RWPE1 (cell line): ENCODE data around the gene MARCKSL1.
A peak's percentile ranks its signal among the peaks of the same experiment; 100 is the strongest.

ENCODE experiments used
- CTCF ChIA-PET: fragments of 350-600 bp; sonication (Branson Sonifier 250); formaldehyde crosslinking; extraction: SDS; loops from one replicate; lab custom pipeline; 2021; lab: Yijun Ruan, JAX
- POLR2A ChIA-PET: fragments of 400-600 bp; formaldehyde crosslinking; extraction: SDS; loops from one replicate; lab custom pipeline; 2020; ENCODE audit warnings: antibody characterized with exemption; ENCODE audit not compliant: low non-redundant PET; lab: Yijun Ruan, JAX
- DNase-seq: peaks from one replicate; pipeline ENCODE4 v3.0.0; 2012; ENCODE audit warnings: low spot score
- H3K27ac ChIP-seq: fragments of 450-650 bp; 2 replicates; pipeline ENCODE4 v1.5.1; 2017
- TF ChIP-seq, protein P1 (sequence below): fragments of 450-650 bp; conservative IDR thresholded peaks from 2 replicates; pipeline ENCODE4 v1.5.1; 2017; ENCODE audit warnings: low read depth, mild to moderate bottlenecking

MARCKSL1 gene

DNA sequence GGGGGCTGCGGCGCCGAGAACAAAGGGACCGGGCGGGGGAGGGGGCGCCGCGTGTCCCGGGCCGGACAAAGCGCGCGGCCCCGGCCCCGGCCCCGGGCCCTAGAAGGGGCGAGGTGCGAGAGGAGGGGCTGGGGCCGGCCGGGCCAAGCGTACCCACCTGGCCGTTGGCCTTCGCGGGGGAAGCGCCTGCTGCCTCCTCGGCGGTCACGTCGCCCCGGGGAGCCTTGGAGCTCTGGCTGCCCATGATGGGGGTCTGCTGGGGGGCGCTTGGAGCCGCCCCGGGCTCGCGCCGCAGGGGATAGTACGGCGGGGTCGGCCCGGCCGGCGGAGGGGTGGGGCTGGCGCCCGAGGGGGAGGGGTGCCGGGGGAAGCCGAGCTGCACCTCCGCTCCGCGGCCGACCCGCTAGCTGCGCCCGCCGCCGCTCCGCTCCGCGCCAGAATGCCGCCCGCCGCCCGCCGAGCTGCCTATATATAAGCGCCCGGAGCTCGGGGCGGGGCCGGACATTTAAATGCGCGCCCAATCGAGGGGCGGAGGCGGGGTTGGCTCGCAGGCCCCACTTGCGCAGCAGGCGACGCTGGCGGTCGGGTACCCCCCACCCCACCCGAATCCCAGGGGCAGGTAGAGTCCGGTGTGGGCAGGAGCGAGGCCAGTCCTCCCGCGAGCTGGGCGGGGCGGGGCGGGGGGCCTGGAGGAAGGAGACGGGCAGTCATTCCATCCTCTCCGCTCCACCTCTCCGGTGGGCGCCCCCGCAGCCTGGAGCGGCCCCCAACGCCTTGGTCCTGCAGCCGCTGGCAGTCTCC lies at the start of gene MARCKSL1:
Gene MARCKSL1, minus strand, starts transcription at position 444 of the 801 bp plus-strand sequence. Its CDS starts 200 bp downstream, at position 244.
- no peak within 1 kb of the TSS for H3K27ac ChIP-seq
- ChIA-PET POLR2A (interaction anchor here (0.7 to 1.4 kb wide), 3 partner anchors 10 to 58 kb away, joined by 3 to 7 read pairs (median 3); partner anchors contain the start of gene BSDC1), CTCF (interaction anchor here (0.5 to 1.2 kb wide), 4 partner anchors 10 to 280 kb away, joined by 3 to 7 read pairs (median 4); no protein-coding TSS in a partner anchor)
- peak; percentile 58 for DNase-seq
- TF ChIP-seq, protein P1, sequence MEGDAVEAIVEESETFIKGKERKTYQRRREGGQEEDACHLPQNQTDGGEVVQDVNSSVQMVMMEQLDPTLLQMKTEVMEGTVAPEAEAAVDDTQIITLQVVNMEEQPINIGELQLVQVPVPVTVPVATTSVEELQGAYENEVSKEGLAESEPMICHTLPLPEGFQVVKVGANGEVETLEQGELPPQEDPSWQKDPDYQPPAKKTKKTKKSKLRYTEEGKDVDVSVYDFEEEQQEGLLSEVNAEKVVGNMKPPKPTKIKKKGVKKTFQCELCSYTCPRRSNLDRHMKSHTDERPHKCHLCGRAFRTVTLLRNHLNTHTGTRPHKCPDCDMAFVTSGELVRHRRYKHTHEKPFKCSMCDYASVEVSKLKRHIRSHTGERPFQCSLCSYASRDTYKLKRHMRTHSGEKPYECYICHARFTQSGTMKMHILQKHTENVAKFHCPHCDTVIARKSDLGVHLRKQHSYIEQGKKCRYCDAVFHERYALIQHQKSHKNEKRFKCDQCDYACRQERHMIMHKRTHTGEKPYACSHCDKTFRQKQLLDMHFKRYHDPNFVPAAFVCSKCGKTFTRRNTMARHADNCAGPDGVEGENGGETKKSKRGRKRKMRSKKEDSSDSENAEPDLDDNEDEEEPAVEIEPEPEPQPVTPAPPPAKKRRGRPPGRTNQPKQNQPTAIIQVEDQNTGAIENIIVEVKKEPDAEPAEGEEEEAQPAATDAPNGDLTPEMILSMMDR = no peak

DNA sequence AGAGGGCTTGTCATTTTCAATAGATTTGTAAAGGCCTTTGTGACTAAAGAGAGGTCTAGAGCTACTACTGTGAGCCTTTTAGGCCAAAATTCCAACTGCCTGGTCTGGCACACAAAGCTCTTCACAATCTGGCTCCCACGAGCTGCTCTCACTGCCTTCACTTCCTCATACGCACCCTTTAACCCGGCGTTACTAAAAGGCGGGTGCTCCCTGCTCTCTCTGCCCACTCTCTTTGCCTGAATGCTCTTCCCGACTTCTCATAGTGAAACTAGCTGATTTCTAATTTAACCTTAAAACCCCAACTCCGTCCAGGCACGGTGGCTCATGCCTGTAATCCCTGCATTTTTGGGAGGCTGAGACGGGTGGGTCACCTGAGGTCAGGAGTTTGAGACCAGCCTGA lies 44.0 kb upstream of the MARCKSL1 start:
- TF ChIP-seq, protein P1 = no peak

GRCh38 chr1:32377541-32378220 lies 41.6 kb upstream of the MARCKSL1 start:
- DNase-seq = no peak
- ChIA-PET CTCF (interaction anchor here (1.0 kb wide), 1 partner anchor 9 kb away, joined by 3 read pairs; no protein-coding TSS in a partner anchor), POLR2A (interaction anchor here (0.6 kb wide), 1 partner anchor 23 kb away, joined by 3 read pairs; no protein-coding TSS in a partner anchor)
- TF ChIP-seq, protein P1 = no peak
- no peak overlapping the region for H3K27ac ChIP-seq

More for the DNA sequence above, 44.0 kb upstream of the MARCKSL1 start:
- no peak for DNase-seq
- ChIA-PET POLR2A (no interaction called here), CTCF (no interaction called here)
- no peak overlapping the region for H3K27ac ChIP-seq

- H3K27ac ChIP-seq = no peak overlapping the region
- no peak for DNase-seq
- ChIA-PET POLR2A (no interaction called here), CTCF (interaction anchor here (0.7 to 0.9 kb wide), 2 partner anchors 10 to 65 kb away, joined by 3 read pairs; no protein-coding TSS in a partner anchor)
- TF ChIP-seq, protein P1 = no peak
These were observed 40.2 kb upstream of the MARCKSL1 start for GRCh38 chr1:32376199-32376598.

DNA sequence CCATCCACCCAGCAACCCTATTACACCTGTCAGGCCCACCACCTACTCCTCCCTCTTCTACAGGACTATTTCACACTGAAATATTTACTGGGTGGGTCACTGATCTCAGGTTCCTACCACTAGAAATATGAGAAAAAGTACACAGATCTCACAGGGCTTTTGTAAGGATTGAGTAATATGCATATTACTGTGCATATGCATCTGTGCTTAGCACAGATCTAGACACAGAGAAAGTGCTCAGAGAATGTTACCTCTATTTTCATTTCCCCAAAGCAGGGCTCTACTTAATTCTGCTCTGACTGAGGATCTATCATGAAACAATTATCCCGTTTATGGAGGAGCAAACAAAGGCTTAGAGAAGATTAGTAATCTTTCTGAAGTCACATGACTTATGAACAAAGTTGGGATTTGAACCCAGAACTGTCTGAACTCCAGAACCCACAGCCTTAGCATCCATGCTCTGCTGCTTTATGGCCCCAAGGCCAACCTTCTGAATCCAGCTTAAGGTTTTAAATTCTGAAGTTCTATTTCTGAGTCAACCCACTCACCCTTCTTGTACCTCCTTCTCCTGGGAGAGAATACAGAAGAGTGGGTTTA lies 38.1 kb upstream of the MARCKSL1 start:
- TF ChIP-seq, protein P1 = no peak
- ChIA-PET POLR2A (no interaction called here), CTCF (interaction anchor here (0.6 kb wide), 1 partner anchor 1259 kb away, joined by 3 read pairs; no protein-coding TSS in a partner anchor)
- DNase-seq = no peak
- H3K27ac ChIP-seq = no peak overlapping the region
